Esophagus squamous epithelium (tissue), 4 donors: ENCODE results near the gene CPT1A.

ENCODE experiments used
- POLR2A ChIP-seq, 4 donors: fragments of 450-650 bp; IDR thresholded peaks; one replicate each; pipeline ENCODE4 v1.6.1; 2017; ENCODE audit warnings: antibody characterized with exemption in 4 of 4, mild to moderate bottlenecking in 4 of 4, moderate library complexity in 3 of 4
- TF ChIP-seq, protein P1 (sequence below), 6 experiments: fragments of 450-650 bp in 4 of 6; fragments of 200-600 bp in 2 of 6; sonication (generic) in 2 of 6; IDR thresholded peaks; one replicate each; pipeline ENCODE4 v1.5.1; 2016 to 2019; ENCODE audit warnings: antibody characterized with exemption in 6 of 6, mild to moderate bottlenecking in 4 of 6, moderate library complexity in 4 of 6

DNA sequence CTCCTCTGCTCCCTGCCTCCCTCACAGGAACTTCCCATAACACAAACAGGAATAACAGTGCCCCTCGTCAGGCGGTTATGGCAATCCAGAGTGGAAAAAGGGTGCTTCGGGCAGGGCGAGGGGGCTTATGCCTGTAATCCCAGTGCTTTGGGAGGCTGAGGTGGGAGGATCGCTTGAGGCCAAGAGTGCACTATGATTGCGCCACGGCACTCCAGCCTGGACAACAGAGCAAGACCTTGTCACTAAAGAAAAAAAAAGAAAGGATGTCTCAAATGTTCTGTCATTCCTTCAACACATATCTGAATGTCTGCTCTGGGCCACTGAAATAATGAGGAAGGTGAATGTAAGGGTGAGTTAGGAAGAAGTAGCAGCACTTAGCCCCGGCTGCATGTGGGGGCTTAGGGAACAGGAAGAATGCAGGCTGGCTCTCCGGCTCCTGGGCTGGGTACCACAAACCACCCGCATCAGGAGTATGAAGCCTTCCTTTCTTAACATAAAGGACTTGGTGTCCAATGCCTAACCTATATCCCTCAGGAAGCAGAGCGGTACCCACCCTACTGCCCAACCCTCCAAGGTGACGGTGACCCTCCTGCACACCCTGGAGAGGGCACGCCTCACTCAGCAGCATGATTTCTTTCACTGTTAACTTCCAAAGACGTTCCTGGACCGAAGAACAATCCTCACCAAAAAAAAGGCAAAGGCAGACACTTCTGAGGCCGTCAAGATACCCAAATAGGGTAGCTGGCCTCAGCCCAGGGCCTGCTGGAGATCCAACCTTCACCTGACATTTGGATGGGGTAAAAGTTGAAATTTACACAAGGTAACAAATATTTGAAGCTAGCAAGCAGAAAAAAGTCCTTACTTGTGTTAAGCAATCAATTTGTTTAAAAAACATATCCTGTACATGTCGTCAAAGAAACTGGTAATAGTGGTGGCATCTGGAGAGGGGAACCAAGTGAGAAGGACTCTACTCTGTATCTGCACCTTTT, 3.8 kb downstream of the CPT1A start:
- TF ChIP-seq, protein P1, sequence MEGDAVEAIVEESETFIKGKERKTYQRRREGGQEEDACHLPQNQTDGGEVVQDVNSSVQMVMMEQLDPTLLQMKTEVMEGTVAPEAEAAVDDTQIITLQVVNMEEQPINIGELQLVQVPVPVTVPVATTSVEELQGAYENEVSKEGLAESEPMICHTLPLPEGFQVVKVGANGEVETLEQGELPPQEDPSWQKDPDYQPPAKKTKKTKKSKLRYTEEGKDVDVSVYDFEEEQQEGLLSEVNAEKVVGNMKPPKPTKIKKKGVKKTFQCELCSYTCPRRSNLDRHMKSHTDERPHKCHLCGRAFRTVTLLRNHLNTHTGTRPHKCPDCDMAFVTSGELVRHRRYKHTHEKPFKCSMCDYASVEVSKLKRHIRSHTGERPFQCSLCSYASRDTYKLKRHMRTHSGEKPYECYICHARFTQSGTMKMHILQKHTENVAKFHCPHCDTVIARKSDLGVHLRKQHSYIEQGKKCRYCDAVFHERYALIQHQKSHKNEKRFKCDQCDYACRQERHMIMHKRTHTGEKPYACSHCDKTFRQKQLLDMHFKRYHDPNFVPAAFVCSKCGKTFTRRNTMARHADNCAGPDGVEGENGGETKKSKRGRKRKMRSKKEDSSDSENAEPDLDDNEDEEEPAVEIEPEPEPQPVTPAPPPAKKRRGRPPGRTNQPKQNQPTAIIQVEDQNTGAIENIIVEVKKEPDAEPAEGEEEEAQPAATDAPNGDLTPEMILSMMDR (IDR thresholded peaks at IDR 0.05) = no peak
- TF ChIP-seq POLR2A (IDR thresholded peaks at IDR 0.05) = no peak
